ENCODE results near the gene CDKL1.

- TF ChIP-seq CTCF (IDR thresholded peaks at IDR 0.05; ENCODE audit: low read depth, low read length), result no peak
- TF ChIP-seq POLR2A (IDR thresholded peaks at IDR 0.05; ENCODE audit: extremely low read depth, insufficient read length), result no peak
- no peak for TF ChIP-seq MAX (IDR thresholded peaks at IDR 0.05; ENCODE audit: low read depth, low read length)
Observed at GRCh38 chr14:50354527-50354926, 42.2 kb downstream of the CDKL1 start.

All from NB4 (cell line).